ENCODE data around the gene CPLX3.

DNA sequence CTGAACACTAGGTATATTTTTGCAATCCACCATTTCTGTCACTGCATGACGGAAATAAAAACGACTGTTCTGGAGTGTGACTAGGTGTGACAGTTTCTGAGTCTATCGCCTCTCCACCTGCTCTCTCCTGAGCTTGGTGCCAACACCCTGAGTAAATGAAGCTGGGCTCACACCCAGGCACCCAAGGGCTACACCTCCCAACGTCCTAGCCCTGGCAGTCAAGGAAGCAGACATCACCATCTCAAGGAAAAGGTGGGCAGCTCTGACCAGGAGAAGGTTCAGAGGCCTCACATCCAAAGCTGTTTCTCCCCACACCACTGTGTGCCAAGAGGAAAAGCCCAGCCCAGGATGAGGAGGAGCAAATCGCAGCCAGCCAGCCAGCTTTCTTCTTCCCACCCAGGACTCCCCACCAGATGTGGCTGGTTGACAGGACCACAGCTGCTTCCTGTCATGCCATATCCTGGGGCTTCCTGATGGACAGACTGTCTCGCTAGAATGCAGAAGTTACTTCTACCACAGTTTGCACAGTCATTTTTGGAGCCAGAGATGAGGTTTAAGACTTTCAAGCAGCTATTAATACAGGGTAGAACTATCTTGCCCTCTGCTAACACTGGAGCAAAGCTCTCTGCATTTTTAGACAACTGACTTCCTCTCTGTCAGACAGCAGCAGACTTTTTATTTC, 43.4 kb downstream of the CPLX3 start:
- TF ChIP-seq, protein P1, sequence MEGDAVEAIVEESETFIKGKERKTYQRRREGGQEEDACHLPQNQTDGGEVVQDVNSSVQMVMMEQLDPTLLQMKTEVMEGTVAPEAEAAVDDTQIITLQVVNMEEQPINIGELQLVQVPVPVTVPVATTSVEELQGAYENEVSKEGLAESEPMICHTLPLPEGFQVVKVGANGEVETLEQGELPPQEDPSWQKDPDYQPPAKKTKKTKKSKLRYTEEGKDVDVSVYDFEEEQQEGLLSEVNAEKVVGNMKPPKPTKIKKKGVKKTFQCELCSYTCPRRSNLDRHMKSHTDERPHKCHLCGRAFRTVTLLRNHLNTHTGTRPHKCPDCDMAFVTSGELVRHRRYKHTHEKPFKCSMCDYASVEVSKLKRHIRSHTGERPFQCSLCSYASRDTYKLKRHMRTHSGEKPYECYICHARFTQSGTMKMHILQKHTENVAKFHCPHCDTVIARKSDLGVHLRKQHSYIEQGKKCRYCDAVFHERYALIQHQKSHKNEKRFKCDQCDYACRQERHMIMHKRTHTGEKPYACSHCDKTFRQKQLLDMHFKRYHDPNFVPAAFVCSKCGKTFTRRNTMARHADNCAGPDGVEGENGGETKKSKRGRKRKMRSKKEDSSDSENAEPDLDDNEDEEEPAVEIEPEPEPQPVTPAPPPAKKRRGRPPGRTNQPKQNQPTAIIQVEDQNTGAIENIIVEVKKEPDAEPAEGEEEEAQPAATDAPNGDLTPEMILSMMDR (conservative IDR thresholded peaks at IDR 0.05 in 1 of 2, IDR thresholded peaks at IDR 0.05 in 1 of 2; ENCODE audit: extremely low read depth in 1 of 2, insufficient read depth in 1 of 2, low read depth in 1 of 2, low read length in 2 of 2), result no peak
- no peak for TF ChIP-seq EZH2 (IDR thresholded peaks at IDR 0.05; ENCODE audit: borderline replicate concordance, low read length)
